Kidney epithelial cell (primary cell): ENCODE results near the gene TTC39B. TPM values are rescaled to one million over a fixed set of nuclear protein-coding genes. Genes with fewer than 3 reads are reported as not detected.

Experiments used
- DNase-seq: peaks from one replicate; pipeline ENCODE4 v3.0.0-alpha.2; 2010; ENCODE audit warnings: low read depth
- H3K27me3 ChIP-seq: 2 replicates; pipeline ENCODE4 v1.6.0; 2011; ENCODE audit warnings: low read length; ENCODE audit not compliant: control insufficient read depth, insufficient read depth
- H3K36me3 ChIP-seq: 2 replicates; pipeline ENCODE4 v1.5.1; 2011; ENCODE audit warnings: low read length; ENCODE audit not compliant: control insufficient read depth, insufficient read depth
- H3K4me3 ChIP-seq: 2 replicates; pipeline ENCODE4 v1.5.1; 2011; ENCODE audit warnings: low read depth, mild to moderate bottlenecking, control low read depth, low read length
- CTCF ChIP-seq: IDR thresholded peaks from 2 replicates; pipeline ENCODE4 v1.5.1; 2011; ENCODE audit warnings: mild to moderate bottlenecking, moderate library complexity, low read length, control low read depth, inconsistent platforms; ENCODE audit not compliant: insufficient read depth, poor library complexity, severe bottlenecking
- total RNA-seq: library from RNA; depleted of rRNA; stranded (reverse); fragments of >200 nt; gene quantifications from 2 replicates; pipeline ENCODE4 v1.2.3, GENCODE V29; 2015

The TTC39B gene
- total RNA-seq, 1 donor from 2014 or later: 10.6 TPM

DNA sequence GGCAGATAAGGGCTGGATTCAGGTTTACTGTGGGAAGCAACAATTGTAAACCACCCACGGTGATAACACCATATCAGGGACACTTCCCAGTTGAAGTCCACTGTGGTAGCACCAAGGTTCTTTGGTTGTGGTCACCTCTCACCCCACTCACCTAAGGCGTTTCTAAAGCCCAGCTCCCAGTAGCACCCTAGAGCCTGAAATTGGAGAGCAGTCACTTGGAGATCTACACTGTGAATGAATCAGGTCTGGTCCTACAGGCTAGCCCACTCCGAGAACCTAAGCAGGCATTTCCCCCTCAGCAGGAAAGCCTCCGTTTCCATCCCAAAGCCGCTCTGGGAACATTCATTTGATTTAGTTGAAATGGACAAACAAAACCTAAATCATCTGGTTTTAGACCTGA, 191.3 kb downstream of the TTC39B start:
- Histone ChIP-seq H3K36me3 (no peaks in the 10 kb centered on the region), H3K4me3 (no peak overlapping the region), H3K27me3 (peaks cover 6% of the 10 kb centered on the region)
- no peak for DNase-seq
- no peak for TF ChIP-seq CTCF

DNA sequence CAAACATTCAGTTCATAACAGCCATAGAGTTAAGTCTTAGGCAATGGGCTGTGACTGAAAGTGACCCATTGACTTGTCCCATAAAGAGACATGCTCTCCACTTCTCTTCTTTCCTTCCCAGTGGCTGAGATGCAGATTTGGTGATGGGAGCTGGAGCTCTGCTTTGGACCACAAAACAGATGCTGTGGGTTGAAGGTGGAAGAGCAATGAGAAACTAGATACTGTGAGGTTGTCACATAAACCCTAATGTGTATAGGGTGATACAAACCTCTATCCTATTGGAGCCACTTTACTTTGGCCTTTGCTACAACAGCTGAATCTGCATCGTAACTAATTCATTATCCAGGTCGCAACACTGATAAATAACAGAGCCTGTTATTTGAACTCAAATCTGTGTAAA, 192.0 kb downstream of the TTC39B start:
- no peak overlapping the region for H3K4me3 ChIP-seq
- H3K27me3 ChIP-seq: peaks cover 6% of the 10 kb centered on the region
- no peak for DNase-seq
- TF ChIP-seq CTCF: no peak
- H3K36me3 ChIP-seq: no peaks in the 10 kb centered on the region

Other genes with a start within 250 kb of the TTC39B start
- 23.2 TPM in 2 replicates for gene SNAPC3, start 115.7 kb upstream of the TTC39B start, total RNA-seq
- 25.9 and 32.0 TPM in 2 replicates for gene PSIP1, start 203.8 kb upstream of the TTC39B start, total RNA-seq
- 3.3 and 5.0 TPM in 2 replicates for gene CCDC171, start 245.8 kb upstream of the TTC39B start, total RNA-seq